ENCODE measurements around the gene SEMA4D. TPM values are rescaled to one million over a fixed set of nuclear protein-coding genes. Genes with fewer than 3 reads are reported as not detected.

SEMA4D gene
- total RNA-seq, 4 donors from 2014 or later: 1.5 to 27.8 (median 11.6) TPM

- Histone ChIP-seq H3K36me3 (no peaks in the 10 kb centered on the region), H3K4me1 (no peaks in the 10 kb centered on the region), H3K4me3 (no peak overlapping the region), H3K9me3 (no peaks in the 10 kb centered on the region), H3K27ac (no peak overlapping the region), H3K27me3 (no peaks in the 10 kb centered on the region)
- no peak for DNase-seq
- intact Hi-C loops (cut with DNase I; ENCODE audit: low total_unique reads): no loop called here
- TF ChIP-seq CTCF (IDR thresholded peaks at IDR 0.05) (no peak), POLR2A (IDR thresholded peaks at IDR 0.05) (no peak)
Observed at GRCh38 chr9:89532944-89533343, 35.0 kb upstream of the SEMA4D start.

GRCh38 chr9:89532478-89532877, 34.6 kb upstream of the SEMA4D start:
- Histone ChIP-seq H3K27ac (no peak overlapping the region), H3K27me3 (no peaks in the 10 kb centered on the region), H3K4me1 (no peaks in the 10 kb centered on the region), H3K4me3 (no peak overlapping the region), H3K36me3 (no peaks in the 10 kb centered on the region), H3K9me3 (no peaks in the 10 kb centered on the region)
- intact Hi-C loops (cut with DNase I; ENCODE audit: low total_unique reads): no loop called here
- no peak for DNase-seq
- no peak for TF ChIP-seq POLR2A (IDR thresholded peaks at IDR 0.05)
- TF ChIP-seq CTCF (IDR thresholded peaks at IDR 0.05): no peak

GRCh38 chr9:89531766-89532165, 33.9 kb upstream of the SEMA4D start:
- H3K27ac ChIP-seq: no peak overlapping the region
- intact Hi-C loops (cut with DNase I; ENCODE audit: low total_unique reads): no loop called here
- no peaks in the 10 kb centered on the region for H3K9me3 ChIP-seq
- H3K27me3 ChIP-seq: no peaks in the 10 kb centered on the region
- no peaks in the 10 kb centered on the region for H3K36me3 ChIP-seq
- H3K4me3 ChIP-seq: no peak overlapping the region
- no peak for TF ChIP-seq POLR2A (IDR thresholded peaks at IDR 0.05)
- no peak for DNase-seq
- H3K4me1 ChIP-seq: no peaks in the 10 kb centered on the region

DNA sequence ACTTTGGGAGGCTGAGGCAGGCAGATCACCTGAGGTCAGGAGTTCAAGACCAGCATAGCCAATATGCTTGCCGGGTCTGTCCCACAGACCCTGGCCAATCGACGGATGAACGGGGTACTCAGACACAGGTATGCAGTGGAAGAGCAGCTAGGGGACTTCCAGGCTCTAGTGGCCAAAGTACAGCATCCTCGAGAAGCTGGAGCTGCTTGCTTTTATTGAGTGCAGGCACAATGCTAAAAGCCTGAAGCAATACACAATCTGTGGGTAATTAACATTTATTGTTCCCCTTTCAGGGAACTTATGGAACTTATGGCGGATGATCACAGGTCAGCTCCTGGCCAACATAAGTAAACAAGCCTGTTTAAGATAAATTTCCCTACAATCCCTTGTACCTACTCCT, 32.8 kb upstream of the SEMA4D start:
- DNase-seq: no peak
- TF ChIP-seq POLR2A (IDR thresholded peaks at IDR 0.05) (no peak), CTCF (IDR thresholded peaks at IDR 0.05) (no peak)
- Histone ChIP-seq H3K36me3 (no peaks in the 10 kb centered on the region), H3K9me3 (no peaks in the 10 kb centered on the region), H3K27ac (no peak overlapping the region), H3K4me1 (no peaks in the 10 kb centered on the region), H3K4me3 (no peak overlapping the region), H3K27me3 (no peaks in the 10 kb centered on the region)
- intact Hi-C loops (cut with DNase I; ENCODE audit: low total_unique reads): no loop called here

DNA sequence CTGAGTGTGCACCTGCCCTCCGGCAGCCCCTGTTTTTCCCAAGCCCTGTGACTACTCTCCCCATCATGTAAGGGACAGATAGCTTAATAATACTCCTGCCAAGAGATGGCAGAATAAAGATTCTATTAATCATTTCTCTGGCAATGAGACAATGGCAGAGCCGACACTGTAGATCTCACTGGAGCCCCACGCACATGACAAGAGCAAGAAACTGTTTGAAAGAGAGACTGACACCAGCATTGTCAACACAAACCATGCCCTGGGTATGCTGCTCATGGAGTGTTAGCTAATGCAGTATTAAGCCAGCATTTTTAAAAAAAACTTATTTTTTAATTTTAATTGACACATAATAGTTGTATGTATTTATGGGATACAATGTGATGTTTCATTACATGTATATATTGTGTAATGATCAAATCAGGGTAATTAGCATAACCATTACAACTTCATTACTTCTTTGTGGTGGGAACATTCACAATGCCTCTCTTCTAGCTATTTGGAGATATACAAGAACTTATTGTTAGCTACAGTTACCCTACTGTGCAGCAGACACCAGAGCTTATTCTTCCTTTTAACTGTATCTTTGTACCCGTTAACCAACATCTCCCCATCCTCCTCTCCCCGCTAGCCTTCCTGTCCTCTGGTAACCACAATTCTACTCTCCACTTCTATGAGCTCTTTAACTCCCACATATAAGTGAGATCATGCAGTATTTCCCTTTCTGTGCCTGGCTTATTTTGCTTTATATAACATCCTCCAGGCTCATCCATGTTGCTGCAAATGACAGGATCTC, 31.5 kb upstream of the SEMA4D start:
- Histone ChIP-seq H3K27ac (no peak overlapping the region), H3K27me3 (no peaks in the 10 kb centered on the region), H3K4me1 (no peaks in the 10 kb centered on the region), H3K4me3 (no peak overlapping the region), H3K9me3 (no peaks in the 10 kb centered on the region), H3K36me3 (no peaks in the 10 kb centered on the region)
- intact Hi-C loops (cut with DNase I; ENCODE audit: low total_unique reads): no loop called here
- no peak for DNase-seq
- TF ChIP-seq POLR2A (IDR thresholded peaks at IDR 0.05) (no peak), CTCF (IDR thresholded peaks at IDR 0.05) (no peak)

All from uterus (tissue), 4 donors.